NCI-H1694 (cell line): ENCODE data around the gene ASPDH.
"Not testable (repeated sequence)": the region's sequence is repeated elsewhere in the genome, so short reads cannot be mapped to it uniquely, and the experiment has no call there.

ENCODE experiments used
- DNase-seq: peaks from one replicate; lab custom pipeline; 2025; lab: John Stamatoyannopoulos, UW

Gene ASPDH

GRCh38 chr19:50547385-50548190, 33.9 kb upstream of the ASPDH start:
- peak; percentile 14 for DNase-seq

GRCh38 chr19:50546527-50547221, 33.0 kb upstream of the ASPDH start:
- no peak for DNase-seq

GRCh38 chr19:50542943-50543342, 29.2 kb upstream of the ASPDH start:
- peak; percentile 25 for DNase-seq

- DNase-seq = peak; percentile 87
Measured at GRCh38 chr19:50537769-50538230, 24.1 kb upstream of the ASPDH start.

GRCh38 chr19:50537306-50537685, 23.6 kb upstream of the ASPDH start:
- DNase-seq = no peak

GRCh38 chr19:50536662-50537305, 23.1 kb upstream of the ASPDH start:
- no peak for DNase-seq

GRCh38 chr19:50535672-50536187, 22.0 kb upstream of the ASPDH start:
- no peak for DNase-seq

GRCh38 chr19:50534478-50534877, 20.8 kb upstream of the ASPDH start:
- no peak for DNase-seq

GRCh38 chr19:50532952-50533351, 19.2 kb upstream of the ASPDH start:
- DNase-seq = no peak

- DNase-seq = no peak
Measured at GRCh38 chr19:50531171-50531612, 17.5 kb upstream of the ASPDH start.

- DNase-seq = not testable (repeated sequence)
Measured at GRCh38 chr19:50528052-50528451, 14.3 kb upstream of the ASPDH start.

- DNase-seq = no peak
Measured at GRCh38 chr19:50522881-50523280, 9.2 kb upstream of the ASPDH start.

GRCh38 chr19:50520822-50521465, 7.2 kb upstream of the ASPDH start:
- DNase-seq = no peak

- no peak for DNase-seq
Measured at GRCh38 chr19:50519006-50519575, 5.4 kb upstream of the ASPDH start.

- no peak for DNase-seq
Measured at GRCh38 chr19:50518091-50519005, 4.6 kb upstream of the ASPDH start.

GRCh38 chr19:50517704-50518075, 4.0 kb upstream of the ASPDH start:
- DNase-seq = no peak

GRCh38 chr19:50516964-50517703, 3.4 kb upstream of the ASPDH start:
- no peak for DNase-seq

GRCh38 chr19:50516456-50516855, 2.7 kb upstream of the ASPDH start:
- no peak for DNase-seq

GRCh38 chr19:50515168-50515561, 1.5 kb upstream of the ASPDH start:
- DNase-seq = no peak
